Activated T-helper 1 cell treated with anti-CD3 and anti-CD28 coated beads, Interleukin-12 subunit alpha, Interleukin-12 subunit beta, Interleukin-2, Interleukin-4 antibody, amounts not matched to agents 30 ng/mL and 10 ng/mL and 1 ng/mL, durations not matched to agents 14 hours and 24 hours and 36 hours (primary cell): ENCODE results near the gene SH2B3. TPM values are rescaled to one million over a fixed set of nuclear protein-coding genes. Genes with fewer than 3 reads are reported as not detected.

Experiments used
- DNase-seq: peaks from one replicate; pipeline ENCODE4 v3.0.0; 2021; ENCODE audit warnings: low spot score
- H3K27ac Mint-ChIP-seq: one replicate; pipeline ENCODE4 v1.8.0; 2021; ENCODE audit warnings: mild to moderate bottlenecking, mixed read lengths
- H3K27me3 Mint-ChIP-seq: one replicate; pipeline ENCODE4 v1.8.0; 2022; ENCODE audit warnings: mild to moderate bottlenecking, moderate library complexity, mixed read lengths; ENCODE audit not compliant: insufficient read depth
- H3K36me3 Mint-ChIP-seq: one replicate; pipeline ENCODE4 v1.8.0; 2021; ENCODE audit warnings: low read depth, mixed read lengths
- H3K4me1 Mint-ChIP-seq: one replicate; pipeline ENCODE4 v1.8.0; 2021; ENCODE audit warnings: low read depth, mixed read lengths
- H3K4me3 Mint-ChIP-seq: one replicate; pipeline ENCODE4 v1.8.0; 2021; ENCODE audit warnings: mild to moderate bottlenecking, moderate library complexity, mixed read lengths
- H3K9me3 Mint-ChIP-seq: one replicate; pipeline ENCODE4 v1.8.0; 2021; ENCODE audit warnings: mixed read lengths
- intact Hi-C: fragments of 100-400 bp; cut with micrococcal nuclease; formaldehyde crosslinking; loops from one replicate; pipeline ENCODE4 v1.15.1; 2024
- total RNA-seq: library from RNA; stranded (reverse); gene quantifications from 2 replicates; pipeline ENCODE4 v1.2.3, GENCODE V29; 2022

Gene SH2B3
- total RNA-seq, 1 donor from 2014 or later, result 42.3 TPM

- H3K36me3 Mint-ChIP-seq, result peaks cover 7% of the 10 kb centered on the region
- H3K9me3 Mint-ChIP-seq, result no peaks in the 10 kb centered on the region
- H3K27ac Mint-ChIP-seq, result peak overlapping the region; percentile 95
- peak overlapping the region; percentile 96 for H3K4me3 Mint-ChIP-seq
- peaks cover 54% of the 10 kb centered on the region for H3K4me1 Mint-ChIP-seq
- intact Hi-C loops, result loop anchor here (1.0 to 10.0 kb wide), 4 partner anchors 24 to 978 kb away; partner anchors contain the start of genes HECTD4 and PPTC7
- H3K27me3 Mint-ChIP-seq, result peaks cover 1% of the 10 kb centered on the region
- peak; percentile 48 for DNase-seq
These were observed 1.0 kb downstream of the SH2B3 start for GRCh38 chr12:111406474-111407376.

- intact Hi-C loops, result loop anchor here (10.0 kb wide), 2 partner anchors 823 to 977 kb away; partner anchors contain the start of genes HECTD4 and PPTC7
- H3K9me3 Mint-ChIP-seq, result no peaks in the 10 kb centered on the region
- no peak for DNase-seq
- peaks cover 7% of the 10 kb centered on the region for H3K36me3 Mint-ChIP-seq
- H3K4me3 Mint-ChIP-seq, result peak overlapping the region; percentile 96
- no peaks in the 10 kb centered on the region for H3K27me3 Mint-ChIP-seq
- peak overlapping the region; percentile 95 for H3K27ac Mint-ChIP-seq
- peaks cover 61% of the 10 kb centered on the region for H3K4me1 Mint-ChIP-seq
These were observed 1.8 kb downstream of the SH2B3 start for GRCh38 chr12:111407377-111408115.

- H3K36me3 Mint-ChIP-seq, result peaks cover 10% of the 10 kb centered on the region
- H3K27ac Mint-ChIP-seq, result peak overlapping the region; percentile 52
- H3K4me3 Mint-ChIP-seq, result peak overlapping the region; percentile 96
- H3K9me3 Mint-ChIP-seq, result no peaks in the 10 kb centered on the region
- H3K4me1 Mint-ChIP-seq, result peaks cover 62% of the 10 kb centered on the region
- H3K27me3 Mint-ChIP-seq, result no peaks in the 10 kb centered on the region
- no peak for DNase-seq
- intact Hi-C loops, result loop anchor here (10.0 kb wide), 2 partner anchors 823 to 977 kb away; partner anchors contain the start of genes HECTD4 and PPTC7
These were observed 2.4 kb downstream of the SH2B3 start for GRCh38 chr12:111408116-111408440.

DNA sequence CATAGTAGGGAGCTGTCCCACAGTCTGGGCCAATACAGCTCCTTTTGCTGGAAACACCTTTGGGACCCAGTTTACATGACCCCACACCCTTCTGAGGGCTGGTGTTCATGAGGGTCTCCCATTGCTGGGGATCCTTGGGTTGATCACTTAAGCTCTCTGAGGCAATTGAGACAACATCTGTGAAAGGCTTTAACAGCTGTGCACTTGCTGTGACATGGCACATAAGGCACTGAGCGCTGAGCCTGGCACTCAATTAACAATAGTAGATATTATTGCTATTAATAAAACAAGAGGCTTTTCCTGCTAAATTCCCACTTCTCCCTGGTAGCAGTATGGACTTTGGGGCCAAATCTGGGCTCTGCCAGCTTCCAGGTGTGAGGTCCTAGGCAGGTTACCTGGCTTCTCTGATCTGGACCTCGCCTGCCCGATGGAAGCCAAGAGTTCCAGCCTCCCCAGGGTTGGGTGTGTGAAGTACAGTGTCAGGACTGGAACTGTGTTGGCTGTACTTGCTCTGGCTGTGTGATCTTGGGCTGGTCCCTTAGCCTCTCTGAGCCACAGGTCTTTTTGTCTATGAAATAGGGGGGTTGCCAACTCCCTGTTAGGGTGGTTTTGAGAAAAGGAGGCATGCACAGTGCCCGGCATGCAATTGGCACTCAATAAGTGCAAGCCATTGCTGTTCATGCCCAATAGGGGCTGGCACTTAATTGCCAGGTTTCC is 3.1 kb downstream of the SH2B3 start:
- H3K4me3 Mint-ChIP-seq, result peak overlapping the region; percentile 96
- intact Hi-C loops, result loop anchor here (10.0 kb wide), 2 partner anchors 824 to 976 kb away; partner anchors contain the start of genes HECTD4 and PPTC7
- peak overlapping the region; percentile 77 for H3K27ac Mint-ChIP-seq
- H3K9me3 Mint-ChIP-seq, result no peaks in the 10 kb centered on the region
- DNase-seq, result no peak
- H3K36me3 Mint-ChIP-seq, result peaks cover 17% of the 10 kb centered on the region
- no peaks in the 10 kb centered on the region for H3K27me3 Mint-ChIP-seq
- H3K4me1 Mint-ChIP-seq, result peaks cover 62% of the 10 kb centered on the region

DNA sequence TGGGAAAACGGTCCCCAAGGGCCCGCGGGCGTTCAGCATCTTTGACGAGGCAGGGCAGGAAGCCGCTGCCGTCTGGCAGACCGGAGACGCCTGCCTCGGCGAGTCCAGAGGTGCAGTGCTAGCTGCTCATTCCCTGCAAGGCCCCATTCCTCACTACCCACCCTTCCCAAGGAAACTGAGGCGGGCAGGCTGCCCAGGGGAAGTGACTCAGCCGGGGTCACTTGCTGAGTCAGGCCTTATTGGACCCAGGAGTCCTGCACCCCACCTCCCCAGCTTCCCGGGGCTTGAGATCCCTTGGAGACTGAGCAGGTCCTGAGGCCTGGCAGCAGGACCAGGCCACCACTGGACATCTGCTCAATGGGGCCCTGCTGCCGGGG is 3.7 kb downstream of the SH2B3 start:
- Mint-ChIP-seq H3K4me3 (peak overlapping the region; percentile 96), H3K9me3 (no peaks in the 10 kb centered on the region), H3K27me3 (no peaks in the 10 kb centered on the region), H3K36me3 (peaks cover 17% of the 10 kb centered on the region), H3K4me1 (peaks cover 58% of the 10 kb centered on the region), H3K27ac (peak overlapping the region; percentile 77)
- DNase-seq, result no peak
- intact Hi-C loops, result loop anchor here (10.0 kb wide), 2 partner anchors 825 to 975 kb away; partner anchors contain the start of genes HECTD4 and PPTC7

DNA sequence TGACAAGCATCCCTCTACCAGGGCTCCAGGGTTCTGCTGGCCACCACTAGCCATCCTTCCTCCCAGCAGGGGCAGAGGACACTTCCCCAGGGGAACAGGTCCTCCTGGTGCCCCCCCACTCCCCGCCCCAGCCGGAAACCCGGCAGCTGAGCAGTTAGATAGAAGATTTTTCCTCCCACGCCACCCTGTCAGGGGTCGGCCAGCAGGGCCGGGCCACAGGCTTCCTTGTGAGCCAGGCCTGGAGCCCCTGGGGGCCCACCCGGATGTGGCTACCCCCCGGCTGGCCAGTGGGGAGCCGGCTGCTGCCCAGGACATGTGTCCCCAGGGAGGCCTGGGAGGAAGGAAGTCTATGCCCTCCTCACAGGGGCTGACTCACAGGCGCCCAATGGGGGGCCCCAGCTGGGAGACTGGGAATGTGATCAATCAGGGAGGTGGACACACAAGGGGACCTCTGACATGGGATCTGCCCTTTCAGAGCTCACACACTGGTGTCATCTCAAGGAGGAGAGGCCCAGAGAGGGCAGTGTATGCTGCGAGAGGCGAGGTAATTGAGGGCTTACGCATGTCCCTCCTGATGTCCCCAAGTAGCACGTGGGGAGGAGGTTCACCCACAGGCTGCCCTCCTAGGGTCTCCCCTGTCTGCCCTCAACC is 4.2 kb downstream of the SH2B3 start:
- peak overlapping the region; percentile 96 for H3K4me3 Mint-ChIP-seq
- no peak for DNase-seq
- H3K27ac Mint-ChIP-seq, result peak overlapping the region; percentile 52
- no peaks in the 10 kb centered on the region for H3K27me3 Mint-ChIP-seq
- intact Hi-C loops, result loop anchor here (10.0 kb wide), 2 partner anchors 825 to 975 kb away; partner anchors contain the start of genes HECTD4 and PPTC7
- no peaks in the 10 kb centered on the region for H3K9me3 Mint-ChIP-seq
- H3K36me3 Mint-ChIP-seq, result peaks cover 19% of the 10 kb centered on the region
- peaks cover 57% of the 10 kb centered on the region for H3K4me1 Mint-ChIP-seq

DNA sequence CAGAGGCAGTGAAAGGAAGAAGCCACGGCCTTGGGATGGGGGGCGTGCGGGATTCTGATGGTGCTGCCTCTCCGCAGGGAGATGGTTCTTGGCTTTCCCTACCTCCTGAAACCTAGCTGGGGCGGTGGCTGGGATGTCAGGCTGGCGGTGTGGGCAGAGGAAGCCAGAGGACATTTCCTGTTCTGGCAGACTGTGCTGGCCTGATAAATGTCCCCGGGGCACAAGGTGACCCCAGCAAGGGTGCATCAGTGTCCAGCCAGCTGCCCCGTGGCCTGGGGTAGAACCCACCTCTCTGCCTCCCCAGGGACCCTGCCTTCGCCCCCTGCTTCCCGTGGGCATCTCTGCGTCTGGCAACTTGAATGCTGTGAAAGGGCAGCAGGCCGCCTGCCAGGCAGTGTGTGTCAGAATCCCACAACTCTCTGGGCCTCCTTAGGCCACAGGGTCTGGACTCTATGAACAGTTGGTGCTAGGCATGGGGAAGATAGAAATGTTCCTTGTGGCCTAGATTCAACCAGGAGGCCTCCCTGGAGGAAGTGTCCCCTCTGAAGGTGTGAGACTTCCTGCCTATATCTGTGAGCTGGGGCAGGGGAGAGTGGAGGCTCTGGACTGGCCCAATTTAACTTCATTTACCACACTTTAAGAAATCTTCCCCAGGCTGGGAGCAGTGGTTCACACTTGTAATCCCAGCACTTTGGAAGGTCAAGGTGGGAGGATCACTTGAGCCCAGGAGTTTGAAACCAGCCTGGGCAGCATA is 4.9 kb downstream of the SH2B3 start:
- intact Hi-C loops, result no loop called here
- Mint-ChIP-seq H3K36me3 (peaks cover 23% of the 10 kb centered on the region), H3K4me1 (peaks cover 60% of the 10 kb centered on the region), H3K4me3 (peak overlapping the region; percentile 39), H3K27ac (peak overlapping the region; percentile 70), H3K9me3 (no peaks in the 10 kb centered on the region), H3K27me3 (no peaks in the 10 kb centered on the region)
- no peak for DNase-seq

DNA sequence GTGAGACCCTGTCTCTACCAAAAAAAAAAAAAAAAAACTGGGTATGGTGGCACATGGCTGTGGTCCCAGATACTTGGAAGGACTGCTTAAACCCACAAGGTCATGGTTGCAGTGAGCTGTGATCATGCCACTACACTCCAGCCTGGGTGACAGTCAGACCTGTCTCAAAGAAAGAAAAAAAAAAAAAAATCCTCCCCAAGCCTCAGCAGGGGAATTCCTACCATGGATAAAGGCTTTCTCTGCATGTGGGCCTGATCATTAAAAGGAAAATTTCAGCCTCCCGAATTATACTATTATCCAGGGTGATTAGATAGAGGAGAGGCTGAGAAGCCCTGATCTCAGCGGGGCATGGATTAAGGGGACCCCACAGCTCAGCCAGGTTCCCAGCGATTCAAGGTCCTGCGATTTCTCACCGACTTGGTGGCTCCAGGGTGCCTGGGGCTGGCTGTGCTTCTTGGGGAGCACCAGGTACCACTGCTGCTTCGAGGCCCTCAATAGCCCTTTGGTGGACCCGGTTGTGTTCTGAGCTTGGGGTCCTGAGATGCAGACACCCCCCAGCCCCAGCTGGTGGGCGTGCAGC is 5.6 kb downstream of the SH2B3 start:
- DNase-seq, result no peak
- H3K27ac Mint-ChIP-seq, result peak overlapping the region; percentile 70
- peak overlapping the region; percentile 26 for H3K4me3 Mint-ChIP-seq
- H3K27me3 Mint-ChIP-seq, result no peaks in the 10 kb centered on the region
- intact Hi-C loops, result no loop called here
- peaks cover 60% of the 10 kb centered on the region for H3K4me1 Mint-ChIP-seq
- H3K9me3 Mint-ChIP-seq, result no peaks in the 10 kb centered on the region
- peaks cover 27% of the 10 kb centered on the region for H3K36me3 Mint-ChIP-seq

DNA sequence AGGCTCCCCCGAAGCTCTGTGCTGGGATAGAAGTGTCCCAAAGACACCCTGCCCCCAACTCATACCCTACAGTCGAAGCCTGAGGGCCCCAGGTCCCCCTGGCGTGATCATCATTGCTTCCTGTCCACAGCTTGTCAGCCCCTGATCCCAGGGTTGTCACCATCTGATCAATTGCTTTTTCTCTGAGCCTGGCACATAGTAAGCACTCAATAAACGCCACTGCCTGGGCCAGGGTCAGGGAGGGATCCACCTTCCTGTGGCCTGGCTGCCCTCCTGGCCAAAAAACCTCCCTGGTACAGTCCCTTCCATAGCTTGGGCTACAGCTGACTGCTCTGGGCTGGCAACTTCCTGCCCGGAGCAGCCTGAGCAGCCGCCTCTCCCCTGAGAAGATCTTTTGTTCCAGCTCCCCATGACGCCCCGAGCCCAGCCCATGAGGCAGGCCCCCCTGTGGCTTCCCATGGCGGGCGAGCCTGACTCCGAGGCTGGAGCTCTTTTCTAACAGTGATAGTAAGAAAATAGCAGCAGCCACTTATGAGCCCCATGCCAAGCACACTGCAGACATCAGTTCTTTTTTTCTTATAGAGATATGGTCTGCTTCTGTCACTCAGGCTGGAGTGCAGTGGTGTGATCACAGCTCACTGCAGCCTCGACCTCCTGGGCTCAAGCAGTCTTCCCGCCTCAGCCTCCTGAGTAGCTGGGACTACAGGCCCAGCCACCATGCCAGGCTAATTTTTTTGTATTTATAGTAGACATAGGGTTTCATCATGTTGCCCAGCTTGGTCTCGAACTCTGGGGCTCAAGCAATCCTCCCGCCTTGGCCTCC is 6.5 kb downstream of the SH2B3 start:
- H3K27ac Mint-ChIP-seq, result peak overlapping the region; percentile 79
- DNase-seq, result no peak
- peak overlapping the region; percentile 39 for H3K4me3 Mint-ChIP-seq
- no peaks in the 10 kb centered on the region for H3K9me3 Mint-ChIP-seq
- H3K27me3 Mint-ChIP-seq, result no peaks in the 10 kb centered on the region
- intact Hi-C loops, result no loop called here
- peaks cover 27% of the 10 kb centered on the region for H3K36me3 Mint-ChIP-seq
- H3K4me1 Mint-ChIP-seq, result peaks cover 64% of the 10 kb centered on the region

- Mint-ChIP-seq H3K27me3 (no peaks in the 10 kb centered on the region), H3K4me1 (peaks cover 59% of the 10 kb centered on the region), H3K36me3 (peaks cover 27% of the 10 kb centered on the region), H3K27ac (peak overlapping the region; percentile 79), H3K4me3 (no peak overlapping the region), H3K9me3 (no peaks in the 10 kb centered on the region)
- intact Hi-C loops, result no loop called here
- DNase-seq, result no peak
These were observed 7.2 kb downstream of the SH2B3 start for GRCh38 chr12:111412830-111413441.
